ENCODE results near the gene TDRD1. TPM values are rescaled to one million over a fixed set of nuclear protein-coding genes. Genes with fewer than 3 reads are reported as not detected.

Gene TDRD1
- total RNA-seq, 1 experiment from 2014 or later = 0.14 TPM

DNA sequence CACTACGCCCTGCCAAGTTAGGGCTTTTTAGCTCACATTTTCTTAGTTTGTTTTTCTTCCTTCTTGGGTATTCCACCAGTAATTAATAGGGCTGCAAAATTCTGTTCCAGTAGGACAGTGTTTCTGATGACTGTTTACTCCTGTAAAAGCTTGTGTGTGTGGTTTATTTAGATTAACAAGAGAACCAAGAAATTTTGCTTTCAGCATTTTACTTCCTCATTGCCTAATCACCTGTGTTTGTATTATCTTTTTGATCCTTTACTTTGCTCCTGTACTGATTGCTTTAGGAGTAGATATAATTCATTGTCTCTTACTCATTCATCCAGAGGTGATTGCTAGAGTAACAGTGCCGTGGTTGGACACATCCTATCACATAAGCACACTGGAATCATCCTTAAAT is 27.7 kb downstream of the TDRD1 start:
- Histone ChIP-seq H3K36me3 (ENCODE audit: control insufficient read depth, insufficient read depth, low read length) (no peaks in the 10 kb centered on the region), H3K4me1 (peaks cover 19% of the 10 kb centered on the region), H3K9me3 (no peaks in the 10 kb centered on the region), H3K27me3 (replicated peaks; ENCODE audit: control insufficient read depth, insufficient read depth, low read length) (no peaks in the 10 kb centered on the region), H3K4me3 (ENCODE audit: low read depth, low read length) (no peak overlapping the region)
- Mint-ChIP-seq H3K36me3 (ENCODE audit: insufficient read depth, unreplicated experiment) (no peaks in the 10 kb centered on the region), H3K27me3 (ENCODE audit: insufficient read depth, unreplicated experiment) (no peaks in the 10 kb centered on the region), H3K9me3 (ENCODE audit: unreplicated experiment) (no peaks in the 10 kb centered on the region), H3K4me1 (ENCODE audit: low read depth, unreplicated experiment) (no peaks in the 10 kb centered on the region), H3K4me3 (ENCODE audit: unreplicated experiment) (no peak overlapping the region), H3K27ac (ENCODE audit: unreplicated experiment) (no peak overlapping the region)
- intact Hi-C loops (cut with micrococcal nuclease; ENCODE audit: unreplicated experiment) = no loop called here
- BruUV-seq (replicated peaks) = no TSS peak
- no peak for DNase-seq
- CTCF ChIA-PET = no interaction called here
- TF ChIP-seq CTCF (IDR thresholded peaks at IDR 0.05; ENCODE audit: insufficient read depth in 1 of 2, low read depth in 1 of 2, low read length in 1 of 2, severe bottlenecking in 1 of 2, unreplicated experiment in 1 of 2) = no peak
- POLR2A ChIA-PET = no interaction called here

DNA sequence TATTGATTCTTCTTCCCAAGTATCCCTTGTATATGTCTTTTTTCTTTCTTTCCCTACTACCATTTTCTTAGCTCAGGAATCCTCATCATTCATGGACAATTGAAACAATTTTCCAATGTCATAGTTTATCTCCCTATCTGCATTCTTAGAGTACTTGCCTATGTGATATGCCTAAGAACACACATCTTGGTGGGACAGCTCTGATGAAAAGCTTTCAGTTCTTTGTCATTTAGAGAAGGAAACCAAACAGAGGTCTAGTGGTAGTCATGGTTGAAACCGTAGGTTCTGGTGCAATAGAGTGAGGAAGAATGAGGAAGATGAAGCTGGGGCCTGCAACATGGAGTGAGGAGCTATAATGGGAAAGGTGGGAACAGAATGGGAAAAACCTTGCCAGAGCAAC is 28.2 kb downstream of the TDRD1 start:
- Histone ChIP-seq H3K4me3 (ENCODE audit: low read depth, low read length) (no peak overlapping the region), H3K27me3 (replicated peaks; ENCODE audit: control insufficient read depth, insufficient read depth, low read length) (no peaks in the 10 kb centered on the region), H3K4me1 (peaks cover 19% of the 10 kb centered on the region), H3K9me3 (no peaks in the 10 kb centered on the region), H3K36me3 (ENCODE audit: control insufficient read depth, insufficient read depth, low read length) (no peaks in the 10 kb centered on the region)
- intact Hi-C loops (cut with micrococcal nuclease; ENCODE audit: unreplicated experiment) = no loop called here
- H3K27ac Mint-ChIP-seq (ENCODE audit: unreplicated experiment) = no peak overlapping the region
- no peak for DNase-seq
- no peaks in the 10 kb centered on the region for H3K4me1 Mint-ChIP-seq (ENCODE audit: low read depth, unreplicated experiment)
- CTCF ChIA-PET = no interaction called here
- H3K9me3 Mint-ChIP-seq (ENCODE audit: unreplicated experiment) = no peaks in the 10 kb centered on the region
- BruUV-seq (replicated peaks) = no TSS peak
- no peak for TF ChIP-seq CTCF (IDR thresholded peaks at IDR 0.05; ENCODE audit: insufficient read depth in 1 of 2, low read depth in 1 of 2, low read length in 1 of 2, severe bottlenecking in 1 of 2, unreplicated experiment in 1 of 2)
- POLR2A ChIA-PET = no interaction called here
- no peaks in the 10 kb centered on the region for H3K36me3 Mint-ChIP-seq (ENCODE audit: insufficient read depth, unreplicated experiment)
- no peaks in the 10 kb centered on the region for H3K27me3 Mint-ChIP-seq (ENCODE audit: insufficient read depth, unreplicated experiment)
- no peak overlapping the region for H3K4me3 Mint-ChIP-seq (ENCODE audit: unreplicated experiment)

- no peak overlapping the region for H3K4me3 ChIP-seq (ENCODE audit: low read depth, low read length)
- H3K4me3 Mint-ChIP-seq (ENCODE audit: unreplicated experiment) = no peak overlapping the region
- H3K27ac Mint-ChIP-seq (ENCODE audit: unreplicated experiment) = no peak overlapping the region
- no TSS peak for BruUV-seq (replicated peaks)
- no peak for TF ChIP-seq CTCF (IDR thresholded peaks at IDR 0.05; ENCODE audit: insufficient read depth in 1 of 2, low read depth in 1 of 2, low read length in 1 of 2, severe bottlenecking in 1 of 2, unreplicated experiment in 1 of 2)
- H3K9me3 ChIP-seq = no peaks in the 10 kb centered on the region
- DNase-seq = peak; percentile 26 to 45
- no peaks in the 10 kb centered on the region for H3K36me3 Mint-ChIP-seq (ENCODE audit: insufficient read depth, unreplicated experiment)
- no peaks in the 10 kb centered on the region for H3K9me3 Mint-ChIP-seq (ENCODE audit: unreplicated experiment)
- no peaks in the 10 kb centered on the region for H3K27me3 ChIP-seq (replicated peaks; ENCODE audit: control insufficient read depth, insufficient read depth, low read length)
- H3K36me3 ChIP-seq (ENCODE audit: control insufficient read depth, insufficient read depth, low read length) = no peaks in the 10 kb centered on the region
- peaks cover 19% of the 10 kb centered on the region for H3K4me1 ChIP-seq
- H3K27me3 Mint-ChIP-seq (ENCODE audit: insufficient read depth, unreplicated experiment) = no peaks in the 10 kb centered on the region
- H3K4me1 Mint-ChIP-seq (ENCODE audit: low read depth, unreplicated experiment) = no peaks in the 10 kb centered on the region
- POLR2A ChIA-PET = no interaction called here
- intact Hi-C loops (cut with micrococcal nuclease; ENCODE audit: unreplicated experiment) = no loop called here
- CTCF ChIA-PET = interaction anchor here (0.8 kb wide), 1 partner anchor 529 kb away, joined by 3 read pairs; no protein-coding TSS in a partner anchor
Observed at GRCh38 chr10:114208351-114208750, 29.2 kb downstream of the TDRD1 start.
